ENCODE measurements around the gene DIP2A.

DNA sequence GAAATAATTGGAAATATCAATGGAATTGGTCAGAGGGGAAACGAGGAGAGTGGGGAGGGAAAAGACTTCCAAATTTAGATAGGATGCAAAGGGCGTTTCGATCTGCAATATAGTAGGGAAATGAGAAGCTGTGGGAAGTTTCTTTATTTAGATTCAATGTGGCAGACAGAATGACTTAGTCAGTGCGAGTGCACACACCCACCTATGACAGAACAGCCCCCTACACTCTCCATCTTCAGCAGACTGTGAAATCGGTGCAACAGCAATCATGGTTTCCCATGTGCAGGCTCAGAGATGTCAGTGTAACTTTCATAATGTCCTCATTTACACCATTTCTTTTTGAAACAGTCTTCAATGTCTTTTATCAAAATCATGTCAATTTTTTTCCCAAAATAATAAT lies 46.0 kb downstream of the DIP2A start:
- no peak for TF ChIP-seq POLR2A (IDR thresholded peaks at IDR 0.05)
- TF ChIP-seq, protein P1, sequence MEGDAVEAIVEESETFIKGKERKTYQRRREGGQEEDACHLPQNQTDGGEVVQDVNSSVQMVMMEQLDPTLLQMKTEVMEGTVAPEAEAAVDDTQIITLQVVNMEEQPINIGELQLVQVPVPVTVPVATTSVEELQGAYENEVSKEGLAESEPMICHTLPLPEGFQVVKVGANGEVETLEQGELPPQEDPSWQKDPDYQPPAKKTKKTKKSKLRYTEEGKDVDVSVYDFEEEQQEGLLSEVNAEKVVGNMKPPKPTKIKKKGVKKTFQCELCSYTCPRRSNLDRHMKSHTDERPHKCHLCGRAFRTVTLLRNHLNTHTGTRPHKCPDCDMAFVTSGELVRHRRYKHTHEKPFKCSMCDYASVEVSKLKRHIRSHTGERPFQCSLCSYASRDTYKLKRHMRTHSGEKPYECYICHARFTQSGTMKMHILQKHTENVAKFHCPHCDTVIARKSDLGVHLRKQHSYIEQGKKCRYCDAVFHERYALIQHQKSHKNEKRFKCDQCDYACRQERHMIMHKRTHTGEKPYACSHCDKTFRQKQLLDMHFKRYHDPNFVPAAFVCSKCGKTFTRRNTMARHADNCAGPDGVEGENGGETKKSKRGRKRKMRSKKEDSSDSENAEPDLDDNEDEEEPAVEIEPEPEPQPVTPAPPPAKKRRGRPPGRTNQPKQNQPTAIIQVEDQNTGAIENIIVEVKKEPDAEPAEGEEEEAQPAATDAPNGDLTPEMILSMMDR (IDR thresholded peaks at IDR 0.05), result no peak

All from suprapubic skin (tissue), 3 donors.